HFFc6 (cell line): ENCODE measurements around the gene POC1A. TPM values are rescaled to one million over a fixed set of nuclear protein-coding genes. Genes with fewer than 3 reads are reported as not detected.

ENCODE experiments used
- DNase-seq: peaks from one replicate; pipeline ENCODE4 v3.0.0-alpha.2; 2018
- H3K27ac Mint-ChIP-seq: 2 replicates; pipeline ENCODE4 v1.8.0; 2020; ENCODE audit warnings: mild to moderate bottlenecking, mixed read lengths
- H3K27me3 Mint-ChIP-seq: 2 replicates; pipeline ENCODE4 v1.8.0; 2021; ENCODE audit warnings: mild to moderate bottlenecking, moderate library complexity, mixed read lengths; ENCODE audit not compliant: insufficient read depth
- H3K36me3 Mint-ChIP-seq: 2 replicates; pipeline ENCODE4 v1.8.0; 2021; ENCODE audit warnings: low read depth, mixed read lengths
- H3K4me1 Mint-ChIP-seq: 2 replicates; pipeline ENCODE4 v1.8.0; 2020; ENCODE audit warnings: low read depth, mixed read lengths
- H3K4me3 Mint-ChIP-seq: 2 replicates; pipeline ENCODE4 v1.8.0; 2020; ENCODE audit warnings: mild to moderate bottlenecking, moderate library complexity, mixed read lengths
- H3K9me3 Mint-ChIP-seq: 2 replicates; pipeline ENCODE4 v1.8.0; 2020; ENCODE audit warnings: mild to moderate bottlenecking, mixed read lengths
- CTCF ChIP-seq: fragments of 200-600 bp; sonication (generic); IDR thresholded peaks from 2 replicates; pipeline ENCODE4 v1.5.0; 2021; ENCODE audit warnings: antibody characterized with exemption, mild to moderate bottlenecking
- total RNA-seq, 6 experiments: library from RNA; stranded (reverse); fragmentation: NEBNext Ultra II Directional; extraction: Animal tissue kit (Norgen Biotek cat#: 25700); gene quantifications; 2 replicates in 1 of 6; 3 replicates in 5 of 6; pipeline ENCODE4 v1.2.3, GENCODE V29; 2021

The POC1A gene
- total RNA-seq, 6 experiments from 2014 or later = 11.0 to 21.3 (median 20.5) TPM

- H3K27ac Mint-ChIP-seq = no peak overlapping the region
- peaks cover 9% of the 10 kb centered on the region for H3K27me3 Mint-ChIP-seq
Observed at GRCh38 chr3:52195291-52195597, 41.0 kb upstream of the POC1A start.

GRCh38 chr3:52194485-52195290 lies 40.5 kb upstream of the POC1A start:
- Mint-ChIP-seq H3K4me3 (no peak overlapping the region), H3K9me3 (no peaks in the 10 kb centered on the region), H3K36me3 (peaks cover 10% of the 10 kb centered on the region), H3K27ac (no peak overlapping the region), H3K27me3 (peaks cover 9% of the 10 kb centered on the region), H3K4me1 (peaks cover 54% of the 10 kb centered on the region)
- no peak for TF ChIP-seq CTCF
- DNase-seq = no peak

More at GRCh38 chr3:52195291-52195597, 41.0 kb upstream of the POC1A start:
- no peaks in the 10 kb centered on the region for H3K9me3 Mint-ChIP-seq
- no peak for TF ChIP-seq CTCF
- peaks cover 10% of the 10 kb centered on the region for H3K36me3 Mint-ChIP-seq
- peaks cover 48% of the 10 kb centered on the region for H3K4me1 Mint-ChIP-seq
- no peak overlapping the region for H3K4me3 Mint-ChIP-seq
- DNase-seq = no peak

GRCh38 chr3:52193065-52193464 lies 38.8 kb upstream of the POC1A start:
- peak; percentile 69 for DNase-seq
- peaks cover 5% of the 10 kb centered on the region; the same call in 1 of the 2 replicates for H3K27me3 Mint-ChIP-seq
- H3K4me1 Mint-ChIP-seq = peaks cover 44% of the 10 kb centered on the region
- no peak for TF ChIP-seq CTCF
- H3K36me3 Mint-ChIP-seq = no peaks in the 10 kb centered on the region
- no peak overlapping the region for H3K4me3 Mint-ChIP-seq
- H3K9me3 Mint-ChIP-seq = no peaks in the 10 kb centered on the region
- no peak overlapping the region for H3K27ac Mint-ChIP-seq

- no peak overlapping the region for H3K27ac Mint-ChIP-seq
- TF ChIP-seq CTCF = no peak
- H3K36me3 Mint-ChIP-seq = no peaks in the 10 kb centered on the region
- peaks cover 3% of the 10 kb centered on the region; the same call in 1 of the 2 replicates for H3K27me3 Mint-ChIP-seq
- DNase-seq = no peak
- peaks cover 32% of the 10 kb centered on the region for H3K4me1 Mint-ChIP-seq
- no peak overlapping the region for H3K4me3 Mint-ChIP-seq
- H3K9me3 Mint-ChIP-seq = no peaks in the 10 kb centered on the region
Observed at GRCh38 chr3:52191663-52192062, 37.4 kb upstream of the POC1A start.

GRCh38 chr3:52190294-52191074 lies 36.3 kb upstream of the POC1A start:
- TF ChIP-seq CTCF = no peak
- Mint-ChIP-seq H3K4me3 (no peak overlapping the region), H3K27me3 (peaks cover 3% of the 10 kb centered on the region; the same call in 1 of the 2 replicates), H3K4me1 (peaks cover 22% of the 10 kb centered on the region), H3K27ac (peak overlapping the region; percentile 46; the same call in 1 of the 2 replicates), H3K9me3 (no peaks in the 10 kb centered on the region), H3K36me3 (no peaks in the 10 kb centered on the region)
- DNase-seq = peak; percentile 12
